HG03196 (cell line): ENCODE data around the gene ANKRD13B.

Source experiments
- ATAC-seq: cut with Tn5 transposase; IDR thresholded peaks from one replicate; pipeline ENCODE4 v1.9.1; 2021; ENCODE audit not compliant: unreplicated experiment

The ANKRD13B gene

DNA sequence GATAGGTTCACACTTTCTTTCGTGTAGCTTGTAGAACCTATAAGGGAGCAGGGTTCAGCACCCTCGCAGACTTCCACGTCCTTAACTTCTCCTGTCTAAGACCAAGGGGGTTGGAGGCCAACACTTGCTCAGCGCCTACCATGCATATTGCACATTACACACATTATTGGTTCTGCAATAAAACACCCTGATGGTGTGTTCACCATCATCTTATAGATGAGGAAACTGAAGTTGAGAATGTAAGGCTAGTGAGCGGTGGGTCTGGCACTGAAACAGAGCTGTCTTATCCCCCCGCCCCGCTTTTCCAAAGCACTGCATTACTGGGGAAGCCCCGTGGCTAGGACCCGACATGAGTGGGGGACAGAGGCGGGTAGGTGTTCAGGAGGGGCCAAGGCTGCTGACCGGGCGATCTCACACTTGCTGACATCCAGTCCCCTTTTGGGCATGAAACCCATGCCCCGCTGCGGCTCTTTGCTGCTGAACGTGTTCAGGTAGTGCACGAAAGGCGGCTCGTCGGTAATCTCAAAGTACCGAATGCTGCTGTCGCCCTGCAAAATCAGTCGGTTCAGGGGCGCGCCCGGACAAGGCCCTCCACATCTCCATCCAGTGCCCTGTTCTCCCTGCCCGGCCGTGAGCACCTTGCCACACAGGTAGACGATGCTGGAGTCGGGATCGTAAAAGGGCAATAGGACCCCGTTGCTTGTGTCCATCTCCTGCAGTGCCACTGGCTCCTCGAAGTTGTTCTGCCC, 23.5 kb downstream of the ANKRD13B start:
- no peak for ATAC-seq

GRCh38 chr17:29617125-29617480, 24.2 kb downstream of the ANKRD13B start:
- ATAC-seq: peak; percentile 40

- ATAC-seq: no peak
These were observed 24.7 kb downstream of the ANKRD13B start for GRCh38 chr17:29617481-29618271.

- no peak for ATAC-seq
These were observed 25.5 kb downstream of the ANKRD13B start for GRCh38 chr17:29618272-29619065.

DNA sequence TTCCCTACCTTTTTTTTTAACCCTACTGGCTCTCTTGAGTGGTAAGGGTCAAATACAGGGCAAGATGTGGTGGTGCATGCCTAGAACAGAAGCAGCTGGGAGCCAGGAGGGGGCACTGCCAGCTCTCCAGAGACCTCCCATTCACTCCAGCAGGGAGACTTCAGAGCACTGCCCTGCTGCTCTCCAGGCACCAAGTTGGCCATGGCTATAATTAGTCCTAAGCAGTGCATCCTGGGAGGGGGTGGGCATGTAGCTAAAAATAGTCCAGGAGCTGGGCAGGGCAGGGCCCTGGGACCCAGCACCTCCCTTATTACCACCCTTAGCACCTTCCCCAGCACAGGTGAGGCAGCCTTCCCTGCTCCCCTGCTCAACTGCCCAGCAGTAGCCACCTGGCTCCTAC, 26.3 kb downstream of the ANKRD13B start:
- no peak for ATAC-seq

GRCh38 chr17:29620271-29620670, 27.3 kb downstream of the ANKRD13B start:
- no peak for ATAC-seq

- no peak for ATAC-seq
These were observed 28.0 kb downstream of the ANKRD13B start for GRCh38 chr17:29620779-29621500.

DNA sequence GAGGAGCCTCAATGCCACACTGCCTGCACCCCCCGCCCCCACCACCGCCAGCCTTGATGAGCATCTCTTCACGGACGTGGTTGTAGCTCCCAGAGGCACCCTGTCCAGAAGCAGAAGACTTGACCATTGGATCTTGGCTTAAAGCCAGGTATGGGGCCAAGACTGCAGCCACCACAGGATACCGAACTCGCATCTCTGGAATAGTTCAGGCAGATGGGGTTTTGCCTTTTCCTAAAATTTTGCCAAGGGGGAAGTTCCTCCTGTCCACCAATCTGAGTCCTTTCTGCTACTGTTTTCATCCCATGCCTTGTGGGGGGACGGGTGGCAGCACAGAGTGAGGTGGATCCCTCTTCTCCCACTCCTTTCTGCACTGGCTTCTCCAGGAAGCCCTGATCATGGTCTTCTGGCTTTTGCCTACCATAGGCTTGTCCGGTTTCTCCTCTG, 28.8 kb downstream of the ANKRD13B start:
- no peak for ATAC-seq

DNA sequence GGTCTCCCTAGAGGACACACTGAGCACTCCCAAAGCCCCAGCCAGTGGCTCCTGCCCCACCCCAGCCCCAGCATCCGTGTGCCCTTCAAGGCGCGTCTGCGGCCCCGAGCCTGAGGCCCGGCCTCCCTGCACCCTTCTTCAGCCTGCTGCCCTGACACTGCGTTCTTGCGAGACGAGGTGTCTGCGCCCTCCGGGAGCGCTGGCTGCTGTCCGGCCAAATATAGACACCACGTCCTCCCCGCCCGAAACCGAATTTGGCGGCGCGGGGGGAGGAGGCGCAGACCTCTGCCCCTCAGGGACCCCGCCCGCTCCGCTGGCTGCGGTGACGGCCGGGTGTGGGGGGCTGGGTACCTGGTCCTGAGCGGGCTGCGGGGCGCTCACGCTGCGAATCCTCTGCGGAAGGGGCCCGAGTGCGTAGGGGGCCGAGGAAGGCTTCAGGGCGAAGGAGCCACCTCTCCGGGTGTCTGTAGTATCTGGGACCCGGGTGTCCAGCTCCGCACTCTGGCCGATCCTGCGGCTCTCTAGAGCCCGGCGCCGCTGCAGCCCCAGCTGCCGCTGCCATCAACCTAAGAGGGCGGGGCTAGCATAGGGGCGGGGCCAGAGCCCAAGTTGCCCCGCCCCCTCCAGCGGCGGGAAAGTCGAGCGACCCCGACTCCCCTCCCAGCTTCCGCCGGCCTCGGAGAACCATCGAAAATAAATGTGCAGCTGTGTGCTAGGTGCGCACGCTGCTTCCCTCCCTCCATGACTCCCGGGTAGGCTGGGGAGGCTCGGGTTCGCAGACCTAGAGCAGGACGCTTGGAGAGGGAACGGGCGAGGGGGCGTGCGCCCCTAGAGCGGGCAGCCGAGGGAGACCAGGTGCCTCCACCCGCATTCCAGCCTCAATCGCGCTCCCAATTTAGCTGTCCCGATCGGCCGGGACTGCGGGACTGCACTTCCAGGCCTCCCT, 29.7 kb downstream of the ANKRD13B start, which contains the start of gene CORO6:
Gene CORO6, minus strand, starts transcription at position 576 of the 946 bp plus-strand sequence. CDS start 1,491 bp downstream, outside the sequence.
- no peak for ATAC-seq

DNA sequence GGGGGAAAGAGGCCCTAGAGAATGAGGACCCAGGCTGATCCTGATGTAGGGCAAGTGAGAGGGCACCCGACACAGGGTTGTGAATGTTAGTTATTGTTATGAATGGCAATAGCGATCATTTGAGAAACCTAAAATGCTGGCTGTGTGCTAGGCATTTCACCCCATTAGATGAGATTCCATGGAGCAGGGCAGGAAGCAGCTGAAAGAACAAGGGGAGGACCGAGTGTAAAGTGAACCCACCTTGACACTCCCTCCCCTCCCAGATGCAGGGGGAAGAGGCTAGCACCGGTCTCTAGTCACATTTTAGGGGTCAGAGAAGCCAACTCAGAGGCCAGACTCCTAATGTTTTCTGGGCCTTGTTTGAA, 30.3 kb downstream of the ANKRD13B start:
- ATAC-seq: no peak

- ATAC-seq: no peak
These were observed 31.7 kb downstream of the ANKRD13B start for GRCh38 chr17:29624586-29624985.

- no peak for ATAC-seq
These were observed 32.3 kb downstream of the ANKRD13B start for GRCh38 chr17:29625037-29625750.

- ATAC-seq: no peak
These were observed 35.0 kb downstream of the ANKRD13B start for GRCh38 chr17:29627951-29628350.

DNA sequence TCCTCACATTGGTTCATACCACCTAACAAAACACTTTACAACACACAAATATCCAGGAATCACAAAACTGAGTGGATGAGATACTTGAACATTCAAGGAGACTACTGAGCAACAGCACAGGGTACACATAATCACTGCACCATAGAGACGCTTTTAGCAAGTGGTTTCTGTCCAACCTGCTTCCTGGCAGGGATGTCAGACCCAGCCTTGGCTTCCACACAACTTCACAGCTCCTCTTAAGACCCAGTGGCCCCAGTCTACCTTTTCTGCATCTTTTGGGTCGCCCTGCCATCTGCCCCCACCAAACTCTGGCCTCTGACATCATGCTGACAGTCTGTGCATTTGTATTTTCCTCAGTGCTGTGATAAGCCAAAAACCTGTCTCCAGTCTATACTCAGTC, 35.7 kb downstream of the ANKRD13B start:
- ATAC-seq: no peak

GRCh38 chr17:29629839-29630238, 36.9 kb downstream of the ANKRD13B start:
- ATAC-seq: no peak

GRCh38 chr17:29630630-29631193, 37.8 kb downstream of the ANKRD13B start:
- ATAC-seq: no peak

DNA sequence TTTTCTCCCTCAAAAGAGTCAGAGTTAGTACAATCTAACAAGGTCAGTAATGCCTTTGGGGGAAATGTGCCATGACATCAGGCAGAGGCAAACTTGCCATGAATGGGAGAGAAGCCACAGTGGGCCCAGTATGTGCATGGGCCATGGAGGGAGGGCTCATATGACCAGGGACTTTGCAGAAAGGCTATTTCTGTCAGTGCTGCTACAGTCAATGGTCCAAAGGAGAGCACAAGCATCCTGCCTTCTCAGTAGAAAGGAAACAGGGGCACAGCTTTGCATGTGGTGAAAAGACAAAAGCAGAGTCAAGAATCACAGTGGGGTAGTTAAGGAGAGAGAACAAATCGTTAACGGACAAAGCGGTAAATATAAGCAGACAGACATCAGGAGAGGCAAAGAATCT, 41.0 kb downstream of the ANKRD13B start:
- no peak for ATAC-seq

DNA sequence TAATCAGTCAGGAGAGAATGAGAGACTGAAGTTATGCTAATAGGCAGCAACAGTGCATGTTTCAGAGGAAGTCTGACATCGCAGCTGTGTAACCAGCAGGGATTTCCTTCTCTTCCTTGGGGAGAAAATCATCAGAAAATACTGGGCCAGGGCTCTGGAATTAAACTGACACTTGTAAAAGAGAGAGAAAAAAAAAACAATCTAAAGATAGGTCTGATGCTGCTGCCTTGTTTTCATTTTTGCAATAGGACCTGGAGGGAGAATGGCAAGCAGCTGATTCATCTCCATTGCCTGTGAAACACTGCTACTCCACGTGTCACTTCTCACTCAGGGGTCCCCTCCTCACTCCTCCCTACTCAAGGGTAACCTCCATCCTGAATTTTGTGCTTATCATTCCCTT, 47.5 kb downstream of the ANKRD13B start:
- ATAC-seq: no peak
